Endothelial cell (in vitro differentiated cells): Measurements from ENCODE around the gene METTL16. TPM values are rescaled to one million over a fixed set of nuclear protein-coding genes. Genes with fewer than 3 reads are reported as not detected.
A peak's percentile ranks its signal among the peaks of the same experiment; 100 is the strongest.

ENCODE experiments used
- DNase-seq: peaks from one replicate; pipeline ENCODE4 v3.0.0; 2021; ENCODE audit warnings: low spot score
- H3K27ac Mint-ChIP-seq: one replicate; pipeline ENCODE4 v1.8.0; 2021; ENCODE audit warnings: mixed read lengths, inconsistent platforms; ENCODE audit not compliant: unreplicated experiment
- H3K27me3 Mint-ChIP-seq: one replicate; pipeline ENCODE4 v1.8.0; 2021; ENCODE audit warnings: mild to moderate bottlenecking, moderate library complexity, mixed read lengths, inconsistent platforms; ENCODE audit not compliant: unreplicated experiment
- H3K36me3 Mint-ChIP-seq: one replicate; pipeline ENCODE4 v1.8.0; 2021; ENCODE audit warnings: mild to moderate bottlenecking, low read depth, mixed read lengths, inconsistent platforms; ENCODE audit not compliant: unreplicated experiment
- H3K4me1 Mint-ChIP-seq: one replicate; pipeline ENCODE4 v1.8.0; 2021; ENCODE audit warnings: mild to moderate bottlenecking, mixed read lengths, inconsistent platforms; ENCODE audit not compliant: unreplicated experiment
- H3K4me3 Mint-ChIP-seq: one replicate; pipeline ENCODE4 v1.8.0; 2021; ENCODE audit warnings: mild to moderate bottlenecking, mixed read lengths, inconsistent platforms; ENCODE audit not compliant: unreplicated experiment
- H3K9me3 Mint-ChIP-seq: one replicate; pipeline ENCODE4 v1.8.0; 2021; ENCODE audit warnings: mixed read lengths, inconsistent platforms; ENCODE audit not compliant: unreplicated experiment
- total RNA-seq: library from RNA; stranded (reverse); fragmentation: NEBNext Ultra II Directional; extraction: Animal tissue kit (Norgen Biotek cat#: 25700); gene quantifications from one replicate; pipeline ENCODE4 v1.2.1, GENCODE V29; 2021; ENCODE audit not compliant: unreplicated experiment
- TF ChIP-seq, protein P1 (sequence below): fragments of 200-600 bp; sonication (generic); IDR thresholded peaks from one replicate; pipeline ENCODE4 v1.5.0; 2021; ENCODE audit warnings: antibody characterized with exemption; ENCODE audit not compliant: unreplicated experiment

Gene METTL16
- total RNA-seq, 1 donor from 2014 or later, result 24.9 TPM

DNA sequence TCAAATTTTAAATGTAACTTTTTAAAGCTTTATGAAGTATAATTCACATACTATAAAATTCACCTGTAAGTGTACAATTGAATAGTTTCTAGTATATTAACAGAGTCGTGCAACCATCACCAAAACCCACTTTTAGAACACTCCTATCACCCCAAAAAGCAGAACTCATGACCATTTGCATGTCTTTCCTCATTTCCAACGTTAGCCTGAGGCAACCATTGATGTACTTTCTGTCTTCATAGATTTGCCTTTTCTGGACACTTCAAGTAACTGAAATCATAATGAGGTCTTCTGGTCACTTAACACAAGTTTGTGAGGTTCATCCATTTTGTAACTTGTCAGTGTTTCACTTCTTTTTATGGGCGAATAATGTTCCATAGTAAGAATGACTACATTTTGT is 33.2 kb downstream of the METTL16 start:
- H3K36me3 Mint-ChIP-seq, result peaks cover 19% of the 10 kb centered on the region
- no peak overlapping the region for H3K27ac Mint-ChIP-seq
- TF ChIP-seq, protein P1, sequence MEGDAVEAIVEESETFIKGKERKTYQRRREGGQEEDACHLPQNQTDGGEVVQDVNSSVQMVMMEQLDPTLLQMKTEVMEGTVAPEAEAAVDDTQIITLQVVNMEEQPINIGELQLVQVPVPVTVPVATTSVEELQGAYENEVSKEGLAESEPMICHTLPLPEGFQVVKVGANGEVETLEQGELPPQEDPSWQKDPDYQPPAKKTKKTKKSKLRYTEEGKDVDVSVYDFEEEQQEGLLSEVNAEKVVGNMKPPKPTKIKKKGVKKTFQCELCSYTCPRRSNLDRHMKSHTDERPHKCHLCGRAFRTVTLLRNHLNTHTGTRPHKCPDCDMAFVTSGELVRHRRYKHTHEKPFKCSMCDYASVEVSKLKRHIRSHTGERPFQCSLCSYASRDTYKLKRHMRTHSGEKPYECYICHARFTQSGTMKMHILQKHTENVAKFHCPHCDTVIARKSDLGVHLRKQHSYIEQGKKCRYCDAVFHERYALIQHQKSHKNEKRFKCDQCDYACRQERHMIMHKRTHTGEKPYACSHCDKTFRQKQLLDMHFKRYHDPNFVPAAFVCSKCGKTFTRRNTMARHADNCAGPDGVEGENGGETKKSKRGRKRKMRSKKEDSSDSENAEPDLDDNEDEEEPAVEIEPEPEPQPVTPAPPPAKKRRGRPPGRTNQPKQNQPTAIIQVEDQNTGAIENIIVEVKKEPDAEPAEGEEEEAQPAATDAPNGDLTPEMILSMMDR, result no peak
- H3K9me3 Mint-ChIP-seq, result no peaks in the 10 kb centered on the region
- H3K4me3 Mint-ChIP-seq, result no peak overlapping the region
- peaks cover 11% of the 10 kb centered on the region for H3K4me1 Mint-ChIP-seq
- peaks cover 2% of the 10 kb centered on the region for H3K27me3 Mint-ChIP-seq
- DNase-seq, result no peak

DNA sequence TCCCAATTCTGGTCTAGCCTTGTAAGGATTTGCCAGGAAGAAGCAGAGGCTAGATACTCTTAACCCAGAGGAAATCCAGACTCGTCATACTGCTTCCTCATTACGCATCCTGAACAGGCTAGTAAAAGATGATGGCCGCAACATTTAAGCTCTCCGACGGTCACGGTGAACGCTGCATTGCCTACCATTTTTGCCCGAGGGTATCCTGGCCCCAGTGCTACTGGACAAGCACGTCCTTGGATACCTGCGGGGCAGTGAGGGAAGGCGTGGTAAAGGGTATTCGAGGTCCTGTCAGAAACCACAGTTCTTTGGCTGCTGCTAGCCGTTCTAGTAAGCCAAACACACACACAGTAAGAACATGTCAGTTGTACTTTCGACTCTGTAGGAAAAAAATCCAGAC is 36.6 kb downstream of the METTL16 start:
- peaks cover 27% of the 10 kb centered on the region for H3K36me3 Mint-ChIP-seq
- H3K27me3 Mint-ChIP-seq, result peaks cover 2% of the 10 kb centered on the region
- peak overlapping the region; percentile 74 for H3K4me3 Mint-ChIP-seq
- H3K27ac Mint-ChIP-seq, result no peak overlapping the region
- no peaks in the 10 kb centered on the region for H3K9me3 Mint-ChIP-seq
- H3K4me1 Mint-ChIP-seq, result no peaks in the 10 kb centered on the region
- TF ChIP-seq, protein P1, result no peak
- no peak for DNase-seq

DNA sequence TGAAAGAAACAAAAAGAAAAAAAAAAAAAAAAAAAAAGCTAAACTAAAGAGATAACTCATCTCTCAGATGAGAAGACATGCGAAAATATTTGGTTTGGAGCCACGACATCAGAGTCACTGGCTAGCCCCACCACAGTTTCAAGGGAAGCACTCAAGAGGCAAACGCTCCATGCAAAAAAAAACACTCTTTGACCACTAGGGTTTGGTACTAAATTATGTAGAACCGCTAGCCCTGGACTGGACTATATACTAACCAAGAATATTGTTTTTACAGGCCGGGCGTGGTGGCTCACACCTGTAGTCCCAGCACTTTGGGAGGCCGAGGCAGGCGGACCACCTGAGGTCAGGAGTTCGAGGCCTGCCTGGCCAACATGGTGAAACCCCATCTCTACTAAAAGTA is 37.3 kb downstream of the METTL16 start:
- DNase-seq, result no peak
- H3K4me1 Mint-ChIP-seq, result no peaks in the 10 kb centered on the region
- H3K27me3 Mint-ChIP-seq, result peaks cover 2% of the 10 kb centered on the region
- no peak overlapping the region for H3K27ac Mint-ChIP-seq
- H3K9me3 Mint-ChIP-seq, result no peaks in the 10 kb centered on the region
- no peak overlapping the region for H3K4me3 Mint-ChIP-seq
- TF ChIP-seq, protein P1, result no peak
- H3K36me3 Mint-ChIP-seq, result peaks cover 30% of the 10 kb centered on the region

DNA sequence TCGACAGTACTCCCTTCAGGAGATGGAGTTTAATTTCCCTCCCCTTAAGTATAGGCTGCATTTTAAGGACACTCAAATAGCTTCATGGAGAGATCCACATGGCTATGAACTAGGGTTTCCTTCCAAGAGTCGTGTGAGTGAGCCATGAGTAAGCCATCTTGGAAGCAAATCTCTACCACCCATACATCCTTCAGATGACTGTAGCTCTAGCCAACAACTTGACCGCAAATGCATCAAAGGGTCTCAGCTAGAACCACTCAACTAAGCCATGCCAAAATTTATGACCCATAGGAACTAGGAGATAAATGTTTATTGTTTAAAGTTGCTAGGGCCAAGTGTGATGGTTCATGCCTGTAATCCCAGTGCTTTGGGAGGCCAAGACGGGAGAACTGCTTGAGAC is 43.4 kb downstream of the METTL16 start:
- no peaks in the 10 kb centered on the region for H3K4me1 Mint-ChIP-seq
- TF ChIP-seq, protein P1, result no peak
- H3K27ac Mint-ChIP-seq, result no peak overlapping the region
- H3K36me3 Mint-ChIP-seq, result peaks cover 23% of the 10 kb centered on the region
- H3K4me3 Mint-ChIP-seq, result no peak overlapping the region
- no peak for DNase-seq
- H3K27me3 Mint-ChIP-seq, result no peaks in the 10 kb centered on the region
- no peaks in the 10 kb centered on the region for H3K9me3 Mint-ChIP-seq

DNA sequence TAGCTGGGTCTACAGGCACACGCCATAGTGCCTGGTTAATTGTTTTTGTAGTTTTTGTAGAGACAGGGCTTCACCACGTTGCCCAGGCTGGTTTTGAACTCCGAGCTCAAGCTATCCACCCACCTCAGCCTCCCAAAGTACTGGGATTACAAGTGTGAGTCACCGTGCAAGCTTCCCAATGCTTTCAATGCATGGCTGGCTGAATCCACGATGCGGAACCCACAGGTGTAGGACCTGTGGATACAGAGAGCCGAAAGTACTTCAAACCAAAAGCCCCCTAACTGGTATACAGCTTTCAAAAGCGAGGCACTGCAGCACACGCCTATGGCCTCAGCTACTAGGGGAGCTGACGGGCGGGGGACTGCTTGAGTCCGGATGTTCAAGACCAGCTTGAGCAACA is 44.8 kb downstream of the METTL16 start:
- H3K9me3 Mint-ChIP-seq, result no peaks in the 10 kb centered on the region
- no peaks in the 10 kb centered on the region for H3K27me3 Mint-ChIP-seq
- peaks cover 22% of the 10 kb centered on the region for H3K36me3 Mint-ChIP-seq
- no peak overlapping the region for H3K4me3 Mint-ChIP-seq
- no peaks in the 10 kb centered on the region for H3K4me1 Mint-ChIP-seq
- TF ChIP-seq, protein P1, result no peak
- H3K27ac Mint-ChIP-seq, result no peak overlapping the region
- DNase-seq, result no peak
